Activated CD4-positive, alpha-beta T cell treated with anti-CD3 and anti-CD28 coated beads, Interleukin-2, amount 50 U/mL, for 4 hours (primary cell): ENCODE results near the gene COL9A2.
"Not testable (repeated sequence)": the region's sequence is repeated elsewhere in the genome, so short reads cannot be mapped to it uniquely, and the experiment has no call there.

ENCODE experiments used
- DNase-seq, 2 experiments: peaks; one replicate each; pipeline ENCODE4 v3.0.0-alpha.2; 2020

COL9A2 gene

GRCh38 chr1:40316595-40317393 is at the start of gene COL9A2:
TSS of gene COL9A2 (minus strand) at chr1:40317286. CDS start at chr1:40317197, 89 bp downstream.
- peak; percentile 44 for DNase-seq

DNA sequence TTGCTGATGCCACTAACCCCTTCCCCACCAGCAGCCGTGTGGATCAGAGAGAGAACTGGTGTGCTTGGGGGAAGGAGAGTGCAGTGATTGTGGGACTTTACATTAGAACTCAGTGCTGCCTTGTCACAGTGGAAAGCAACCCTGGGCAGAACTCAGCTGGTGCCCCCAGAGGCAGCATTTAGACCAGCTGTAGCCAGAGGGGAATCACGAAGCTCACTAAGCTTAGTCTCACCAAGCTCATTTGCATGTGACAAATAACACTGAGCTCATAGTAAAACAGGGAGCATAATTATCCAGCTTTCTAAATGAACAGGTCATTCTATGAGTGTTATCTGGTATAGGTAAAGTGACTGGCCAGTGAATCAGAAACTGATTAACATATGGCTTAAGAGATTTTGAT is 46.6 kb upstream of the COL9A2 start:
- DNase-seq: no peak

DNA sequence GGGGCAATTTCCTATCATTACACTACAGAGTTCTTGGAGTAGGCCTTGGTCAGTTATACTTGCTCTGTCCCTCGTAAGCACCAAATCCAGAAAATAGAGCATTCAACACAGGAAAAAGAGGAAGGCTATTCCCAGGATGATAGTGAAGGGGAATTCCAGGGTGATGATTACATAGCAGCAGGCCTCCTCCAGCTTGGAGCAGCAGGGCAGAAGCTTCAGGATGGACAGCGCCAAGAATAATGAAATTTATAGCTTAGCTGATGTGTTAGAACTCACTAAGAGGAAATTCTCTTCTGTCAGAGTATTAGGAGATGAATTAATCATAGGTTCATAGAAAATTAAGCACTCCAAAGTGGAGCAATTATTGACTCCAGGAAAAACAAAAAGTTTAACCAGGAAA is 45.6 kb upstream of the COL9A2 start:
- no peak for DNase-seq

DNA sequence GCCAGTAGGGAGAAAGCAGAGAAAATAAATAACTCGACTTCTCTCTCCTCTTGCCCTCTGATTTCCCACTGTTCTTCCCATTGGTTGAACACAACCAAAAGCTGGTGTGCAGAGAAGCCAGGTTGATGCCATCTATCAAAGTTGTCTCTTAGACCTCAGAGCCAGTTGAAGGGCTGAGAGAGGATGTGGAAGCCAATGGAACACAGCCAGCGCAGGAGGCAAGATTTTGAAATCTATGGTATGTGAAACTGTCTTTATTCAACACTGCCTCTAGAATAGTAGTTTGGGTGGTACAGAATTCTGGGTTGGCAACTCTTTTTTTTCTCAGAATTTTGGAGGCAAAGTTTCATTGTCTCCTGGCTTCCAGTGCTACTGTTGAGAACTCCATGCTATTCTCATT is 45.1 kb upstream of the COL9A2 start:
- DNase-seq: no peak

GRCh38 chr1:40361637-40362036 is 44.6 kb upstream of the COL9A2 start:
- no peak for DNase-seq

GRCh38 chr1:40361201-40361600 is 44.1 kb upstream of the COL9A2 start:
- no peak for DNase-seq

DNA sequence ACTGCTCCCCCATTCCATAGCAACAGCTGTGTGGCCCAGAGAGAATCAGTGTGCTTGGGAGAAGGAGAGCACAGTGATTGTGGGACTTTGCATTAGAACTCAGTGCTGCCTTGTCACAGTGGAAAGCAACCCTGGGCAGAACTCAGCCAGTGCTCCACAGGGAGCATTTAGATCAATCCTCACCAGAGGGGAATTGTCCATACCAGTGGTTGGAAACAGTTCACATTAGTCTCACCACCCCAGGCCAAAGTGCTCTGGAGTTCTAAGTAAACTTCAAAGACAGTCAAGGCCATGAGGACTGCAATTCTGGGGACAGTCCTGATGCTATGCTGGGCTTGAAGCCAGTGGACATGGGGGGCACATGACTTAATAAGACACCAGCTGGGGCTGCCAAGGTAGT is 43.5 kb upstream of the COL9A2 start:
- no peak for DNase-seq

- DNase-seq: no peak
Measured at GRCh38 chr1:40357625-40358024, 40.5 kb upstream of the COL9A2 start.

GRCh38 chr1:40353082-40353481 is 36.0 kb upstream of the COL9A2 start:
- no peak for DNase-seq

DNA sequence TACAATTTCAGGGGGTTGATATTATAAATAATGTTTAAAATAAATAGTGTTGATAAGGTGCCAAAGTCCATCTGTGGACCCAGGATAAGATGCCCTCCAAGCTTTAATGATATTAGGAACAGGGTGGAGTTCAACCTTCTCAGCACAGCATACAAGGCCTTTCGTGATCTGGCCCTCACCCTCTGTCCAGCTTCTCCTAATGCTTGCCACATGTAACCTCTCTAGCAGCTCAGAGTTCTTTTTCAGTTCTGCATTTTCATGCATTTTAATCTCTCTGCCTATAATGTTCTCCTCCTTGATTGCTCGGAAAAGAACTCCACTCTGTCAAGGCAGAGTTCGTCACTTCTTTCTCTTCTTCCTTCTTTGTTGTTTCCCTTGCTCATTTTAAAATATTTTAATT is 35.0 kb upstream of the COL9A2 start:
- DNase-seq: no peak

GRCh38 chr1:40351124-40351523 is 34.0 kb upstream of the COL9A2 start:
- DNase-seq: no peak

GRCh38 chr1:40350391-40350790 is 33.3 kb upstream of the COL9A2 start:
- DNase-seq: no peak

- peak in 1 of 2 experiments; percentile 7 for DNase-seq
Measured at GRCh38 chr1:40344597-40344996, 27.5 kb upstream of the COL9A2 start.

- not testable (repeated sequence) for DNase-seq
Measured at GRCh38 chr1:40342381-40342717, 25.3 kb upstream of the COL9A2 start.

GRCh38 chr1:40341491-40342380 is 24.6 kb upstream of the COL9A2 start:
- no peak for DNase-seq

DNA sequence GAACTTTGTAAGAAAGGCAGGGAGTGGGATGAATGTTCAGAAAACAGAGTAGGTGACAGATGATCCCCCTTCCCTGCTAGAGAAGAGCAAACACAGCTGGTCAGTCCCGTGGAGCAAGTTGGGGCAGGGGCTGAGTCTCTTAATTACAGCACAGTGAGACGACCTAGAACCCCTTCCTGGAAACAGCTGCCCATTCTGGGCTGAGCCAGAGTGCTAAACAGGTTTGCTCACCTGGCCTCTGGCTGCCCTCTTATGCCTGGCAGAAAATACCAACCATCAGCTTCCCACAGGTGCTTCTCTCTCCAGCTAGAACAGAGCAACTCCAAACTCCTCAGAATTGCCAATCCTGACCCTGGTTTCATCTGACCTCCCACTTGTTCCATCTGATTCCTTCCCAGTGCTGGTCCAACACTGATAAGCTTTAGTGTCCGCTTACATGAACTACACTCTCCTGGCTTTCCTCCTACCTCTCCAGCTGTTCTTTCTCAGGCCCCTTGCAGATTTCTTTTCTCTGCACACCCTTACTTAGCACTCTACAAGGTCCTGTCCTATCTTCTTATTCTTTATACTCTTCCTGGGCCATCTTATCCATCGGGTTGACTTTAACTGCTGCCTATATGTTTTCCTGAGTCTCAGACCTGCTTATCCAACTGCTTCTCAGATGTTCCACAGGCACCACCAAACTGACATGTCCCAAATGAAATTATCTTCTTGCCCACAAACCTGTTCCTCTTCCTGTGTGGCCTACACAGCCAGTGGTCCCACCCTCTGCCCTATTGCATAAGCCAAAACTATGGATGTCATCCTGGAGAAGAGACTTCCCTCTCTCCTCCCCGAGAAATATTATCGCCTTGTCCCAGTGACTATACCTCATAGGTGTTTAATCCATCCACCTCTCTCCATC is 22.6 kb upstream of the COL9A2 start:
- no peak for DNase-seq

DNA sequence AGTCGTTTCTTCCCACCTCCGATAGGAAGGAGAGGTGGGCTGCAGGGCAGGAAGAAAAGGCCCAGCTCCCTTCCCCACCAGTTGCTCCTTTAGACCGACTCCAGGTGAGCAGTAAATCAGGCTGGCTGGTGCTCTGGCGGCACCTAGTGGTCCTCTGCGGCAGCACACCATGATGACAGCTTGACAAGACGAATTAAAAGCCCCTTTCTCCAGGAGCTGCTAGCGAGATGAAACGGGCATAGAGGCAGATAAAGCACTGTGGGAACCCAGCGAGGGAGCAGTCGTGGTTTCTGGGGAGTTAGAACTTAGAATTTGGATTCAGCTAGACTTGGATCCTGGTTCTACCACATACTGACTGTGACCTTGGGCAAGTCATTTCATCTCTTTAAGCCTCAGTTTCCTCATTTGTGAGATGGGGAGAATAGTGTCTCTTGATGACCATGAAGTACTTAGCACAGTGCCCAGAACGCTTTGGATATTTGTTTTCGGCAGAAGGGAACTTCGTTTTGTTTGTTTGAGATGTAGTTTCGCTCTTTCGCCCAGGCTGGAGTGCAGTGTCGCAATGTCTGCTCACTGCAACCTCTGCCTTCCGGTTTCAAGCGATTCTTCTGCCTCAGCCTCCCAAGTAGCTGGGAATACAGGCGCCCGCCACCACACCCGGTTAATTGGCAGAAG is 21.8 kb upstream of the COL9A2 start:
- DNase-seq: peak; percentile 89 to 91

DNA sequence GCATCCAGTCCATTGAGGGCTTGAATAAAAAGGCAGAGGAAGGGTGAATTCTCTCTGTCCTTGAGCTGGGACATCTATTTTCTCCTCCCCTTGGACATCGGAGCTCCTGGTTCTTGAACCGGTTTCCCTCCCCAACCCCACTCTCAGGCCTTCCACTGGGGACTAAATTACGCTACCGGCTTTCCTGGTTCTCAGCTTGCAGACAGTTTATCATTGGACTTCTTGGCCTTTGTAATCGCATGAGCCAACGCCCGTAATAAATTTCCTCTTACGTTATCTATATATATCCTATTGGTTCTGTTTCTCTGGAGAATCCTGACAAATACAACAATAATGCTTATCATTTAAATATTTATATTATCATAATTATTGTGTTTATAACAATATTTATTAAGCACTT is 20.4 kb upstream of the COL9A2 start:
- no peak for DNase-seq

DNA sequence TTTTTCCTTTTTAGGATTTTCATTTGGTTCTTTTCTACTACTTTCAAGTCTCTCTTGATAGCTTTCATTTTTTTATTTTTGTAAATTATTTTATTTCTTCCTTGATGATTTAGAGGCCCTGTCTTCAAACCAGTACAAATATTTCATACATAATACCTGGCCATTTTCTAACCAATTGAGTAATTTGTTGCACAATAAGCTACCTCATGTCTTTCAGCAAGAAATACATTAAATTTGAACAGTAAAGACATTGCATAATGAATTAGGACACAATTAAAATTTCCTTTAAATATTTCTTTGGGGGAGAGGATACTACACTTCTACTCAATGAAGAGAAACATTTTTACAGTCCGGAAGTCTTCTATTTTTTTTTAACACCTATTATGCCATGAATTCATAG is 15.6 kb upstream of the COL9A2 start:
- no peak for DNase-seq

GRCh38 chr1:40331403-40331802 is 14.3 kb upstream of the COL9A2 start:
- DNase-seq: not testable (repeated sequence)

DNA sequence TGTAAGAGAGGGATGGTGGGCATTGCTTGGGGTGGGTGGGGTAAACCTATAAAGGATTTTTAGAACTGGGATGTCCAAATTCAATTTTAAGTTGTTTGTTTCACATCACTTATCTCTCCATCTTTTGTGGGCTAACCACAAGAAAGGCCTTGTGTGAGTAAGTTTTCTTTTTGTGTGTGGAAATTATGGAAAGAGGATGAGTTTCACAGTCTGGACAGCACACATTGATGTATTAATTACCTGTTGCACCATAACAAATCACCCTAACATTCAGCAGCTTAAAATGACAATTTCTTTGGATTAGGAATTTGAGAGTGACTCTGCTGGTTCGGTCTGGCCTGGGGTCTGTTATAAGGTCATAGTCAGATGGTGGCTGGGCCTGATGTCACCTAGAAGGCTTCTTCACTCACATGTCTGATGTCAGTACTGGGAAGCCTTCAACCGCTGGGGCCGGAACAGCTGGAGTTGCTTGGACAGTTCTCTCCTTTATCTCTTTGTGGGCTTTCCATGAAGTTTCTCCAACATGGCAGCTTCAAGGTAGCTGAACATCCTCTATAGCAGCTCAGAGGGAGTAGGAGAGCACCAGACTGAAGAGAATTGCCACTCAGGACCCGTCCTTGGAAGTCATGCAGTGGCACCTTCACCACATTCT is 2.0 kb upstream of the COL9A2 start:
- DNase-seq: no peak

- DNase-seq: no peak
Measured at GRCh38 chr1:40318476-40318875, 1.4 kb upstream of the COL9A2 start.
